VCaP (cell line): Measurements from ENCODE around the gene ZNF662.
A peak's percentile ranks its signal among the peaks of the same experiment; 100 is the strongest.

ENCODE experiments used
- H3K27ac ChIP-seq: fragments of 450-650 bp; 2 replicates; pipeline ENCODE4 v1.5.1; 2017
- CTCF ChIP-seq: fragments of 450-650 bp; conservative IDR thresholded peaks from 2 replicates; pipeline ENCODE4 v1.5.1; 2017; ENCODE audit warnings: mild to moderate bottlenecking, moderate library complexity

The ZNF662 gene

GRCh38 chr3:42946050-42946449 lies 40.1 kb downstream of the ZNF662 start:
- no peak overlapping the region for H3K27ac ChIP-seq
- no peak for TF ChIP-seq CTCF

GRCh38 chr3:42957573-42957972 lies 51.6 kb downstream of the ZNF662 start:
- H3K27ac ChIP-seq: no peak overlapping the region
- peak; percentile 55 for TF ChIP-seq CTCF

- no peak for TF ChIP-seq CTCF
- peak overlapping the region; percentile 27 for H3K27ac ChIP-seq
These were observed 54.3 kb downstream of the ZNF662 start for GRCh38 chr3:42960282-42960681.

- no peak for TF ChIP-seq CTCF
These were observed 54.8 kb downstream of the ZNF662 start for GRCh38 chr3:42960786-42961185.

GRCh38 chr3:42961633-42962032 lies 55.7 kb downstream of the ZNF662 start:
- H3K27ac ChIP-seq: peak overlapping the region; percentile 27

More at GRCh38 chr3:42960786-42961185, 54.8 kb downstream of the ZNF662 start:
- peak overlapping the region; percentile 27 for H3K27ac ChIP-seq

GRCh38 chr3:42963269-42963668 lies 57.3 kb downstream of the ZNF662 start:
- no peak for TF ChIP-seq CTCF
- H3K27ac ChIP-seq: no peak overlapping the region

More at GRCh38 chr3:42961633-42962032, 55.7 kb downstream of the ZNF662 start:
- peak; percentile 80 for TF ChIP-seq CTCF

- TF ChIP-seq CTCF: no peak
- no peak overlapping the region for H3K27ac ChIP-seq
These were observed 58.3 kb downstream of the ZNF662 start for GRCh38 chr3:42964266-42964665.
